Measurements from ENCODE around the gene PARVA. TPM values are rescaled to one million over a fixed set of nuclear protein-coding genes. Genes with fewer than 3 reads are reported as not detected.

The PARVA gene
- total RNA-seq, 2 donors from 2014 or later, result 32.0 to 33.7 TPM

- Histone ChIP-seq H3K9me3 (no peaks in the 10 kb centered on the region), H3K27me3 (no peaks in the 10 kb centered on the region), H3K27ac (no peak overlapping the region), H3K4me1 (peaks cover 10% of the 10 kb centered on the region), H3K36me3 (replicated peaks in 1 of 2; ENCODE audit: insufficient read depth in 1 of 2, low read depth in 2 of 2) (peaks cover 0 to 3% of the 10 kb centered on the region in 2 donors), H3K4me3 (no peak overlapping the region)
- TF ChIP-seq POLR2A (IDR thresholded peaks at IDR 0.05), result no peak
- TF ChIP-seq, protein P1, sequence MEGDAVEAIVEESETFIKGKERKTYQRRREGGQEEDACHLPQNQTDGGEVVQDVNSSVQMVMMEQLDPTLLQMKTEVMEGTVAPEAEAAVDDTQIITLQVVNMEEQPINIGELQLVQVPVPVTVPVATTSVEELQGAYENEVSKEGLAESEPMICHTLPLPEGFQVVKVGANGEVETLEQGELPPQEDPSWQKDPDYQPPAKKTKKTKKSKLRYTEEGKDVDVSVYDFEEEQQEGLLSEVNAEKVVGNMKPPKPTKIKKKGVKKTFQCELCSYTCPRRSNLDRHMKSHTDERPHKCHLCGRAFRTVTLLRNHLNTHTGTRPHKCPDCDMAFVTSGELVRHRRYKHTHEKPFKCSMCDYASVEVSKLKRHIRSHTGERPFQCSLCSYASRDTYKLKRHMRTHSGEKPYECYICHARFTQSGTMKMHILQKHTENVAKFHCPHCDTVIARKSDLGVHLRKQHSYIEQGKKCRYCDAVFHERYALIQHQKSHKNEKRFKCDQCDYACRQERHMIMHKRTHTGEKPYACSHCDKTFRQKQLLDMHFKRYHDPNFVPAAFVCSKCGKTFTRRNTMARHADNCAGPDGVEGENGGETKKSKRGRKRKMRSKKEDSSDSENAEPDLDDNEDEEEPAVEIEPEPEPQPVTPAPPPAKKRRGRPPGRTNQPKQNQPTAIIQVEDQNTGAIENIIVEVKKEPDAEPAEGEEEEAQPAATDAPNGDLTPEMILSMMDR (IDR thresholded peaks at IDR 0.05), result no peak
- no peak for ATAC-seq
- 67 to 68% methylated on average over 3 of the region's 3 CpGs for WGBS, 2 donors
- intact Hi-C loops (cut with DNase I), result no loop called here
- DNase-seq, result no peak
Measured at GRCh38 chr11:12469451-12469850, 92.1 kb downstream of the PARVA start.

GRCh38 chr11:12470236-12470635 lies 92.9 kb downstream of the PARVA start:
- intact Hi-C loops (cut with DNase I), result no loop called here
- peaks cover 10% of the 10 kb centered on the region for H3K4me1 ChIP-seq
- no peak for ATAC-seq

DNA sequence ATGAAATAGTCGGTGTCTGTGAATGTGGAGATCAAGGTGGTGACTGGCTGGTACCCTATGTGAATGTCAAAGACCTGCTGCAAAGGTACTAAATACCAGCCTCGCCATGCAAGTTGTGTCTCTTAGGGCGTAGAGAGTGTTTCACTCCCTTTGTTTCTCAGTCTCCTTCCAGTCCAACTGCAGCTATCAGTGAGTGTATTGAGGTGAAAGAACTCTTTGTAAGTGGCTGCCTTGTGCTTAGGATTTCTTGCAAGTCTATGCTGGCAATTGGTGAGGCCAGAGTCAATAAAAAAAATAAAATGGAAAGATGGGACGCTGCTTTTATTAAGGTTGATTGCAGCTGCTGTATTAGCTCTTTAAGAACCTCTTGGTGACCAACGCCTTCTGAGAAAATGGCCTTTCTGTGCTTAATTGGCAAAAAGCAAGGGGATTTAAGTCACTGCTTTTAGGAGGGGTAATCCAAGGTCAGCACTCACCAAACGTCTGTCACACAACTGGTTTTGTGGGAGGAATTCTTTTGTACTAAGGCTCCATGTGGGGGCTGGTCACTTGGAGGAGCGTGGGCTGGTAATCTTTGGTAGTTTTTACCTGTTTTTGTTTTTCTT lies 95.1 kb downstream of the PARVA start:
- WGBS, 2 donors, result 67 to 70% methylated on average over 7 of the region's 7 CpGs
- TF ChIP-seq, protein P1 (IDR thresholded peaks at IDR 0.05), result no peak
- TF ChIP-seq POLR2A (IDR thresholded peaks at IDR 0.05), result no peak
- Histone ChIP-seq H3K4me3 (no peak overlapping the region), H3K27me3 (no peaks in the 10 kb centered on the region), H3K9me3 (no peaks in the 10 kb centered on the region), H3K27ac (no peak overlapping the region), H3K4me1 (peaks cover 9% of the 10 kb centered on the region), H3K36me3 (replicated peaks in 1 of 2; ENCODE audit: insufficient read depth in 1 of 2, low read depth in 2 of 2) (peaks cover 0 to 10% of the 10 kb centered on the region in 2 donors)
- intact Hi-C loops (cut with DNase I), result no loop called here
- ATAC-seq, result no peak
- DNase-seq, result no peak

More at GRCh38 chr11:12470236-12470635, 92.9 kb downstream of the PARVA start:
- 70 to 75% methylated on average over 2 of the region's 2 CpGs for WGBS, 2 donors
- no peaks in the 10 kb centered on the region for H3K27me3 ChIP-seq
- DNase-seq, result no peak
- TF ChIP-seq, protein P1 (IDR thresholded peaks at IDR 0.05), result no peak
- no peak for TF ChIP-seq POLR2A (IDR thresholded peaks at IDR 0.05)
- H3K9me3 ChIP-seq, result no peaks in the 10 kb centered on the region
- H3K27ac ChIP-seq, result no peak overlapping the region
- peaks cover 0 to 8% of the 10 kb centered on the region in 2 donors for H3K36me3 ChIP-seq (replicated peaks in 1 of 2; ENCODE audit: insufficient read depth in 1 of 2, low read depth in 2 of 2)
- H3K4me3 ChIP-seq, result no peak overlapping the region

DNA sequence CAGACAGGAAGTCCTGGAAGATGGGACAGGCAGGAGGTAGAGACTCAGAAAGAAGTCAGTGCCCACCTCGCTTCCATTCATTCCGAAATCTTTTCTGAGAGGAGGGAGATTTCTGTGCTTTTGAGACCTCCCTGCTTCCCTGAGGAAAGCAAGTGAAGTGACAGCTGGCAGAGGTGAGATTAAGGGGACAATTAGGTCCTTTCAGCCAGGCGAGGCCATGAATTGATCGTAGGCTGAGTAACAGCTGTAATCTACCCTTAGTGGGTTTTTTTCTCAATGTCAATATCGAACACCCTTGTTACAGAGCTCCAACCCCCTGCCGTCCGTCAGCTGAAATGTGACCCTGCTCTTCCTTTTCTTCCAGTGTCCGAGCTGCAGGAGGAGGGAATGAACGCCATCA lies 96.0 kb downstream of the PARVA start:
- 84 to 87% methylated on average over 9 of the region's 9 CpGs for WGBS, 2 donors
- peaks cover 6% of the 10 kb centered on the region for H3K4me1 ChIP-seq
- TF ChIP-seq, protein P1 (IDR thresholded peaks at IDR 0.05), result no peak
- no peak for TF ChIP-seq POLR2A (IDR thresholded peaks at IDR 0.05)
- no peaks in the 10 kb centered on the region for H3K27me3 ChIP-seq
- no peak overlapping the region for H3K27ac ChIP-seq
- ATAC-seq (no peak), DNase-seq (no peak)
- H3K4me3 ChIP-seq, result no peak overlapping the region
- peaks cover 0 to 10% of the 10 kb centered on the region in 2 donors for H3K36me3 ChIP-seq (replicated peaks in 1 of 2; ENCODE audit: insufficient read depth in 1 of 2, low read depth in 2 of 2)
- H3K9me3 ChIP-seq, result no peaks in the 10 kb centered on the region
- intact Hi-C loops (cut with DNase I), result no loop called here

GRCh38 chr11:12474871-12475270 lies 97.5 kb downstream of the PARVA start:
- H3K27ac ChIP-seq, result no peak overlapping the region
- 93 to 95% methylated on average over 4 to 6 of the region's 7 CpGs for WGBS, 2 donors
- H3K36me3 ChIP-seq (replicated peaks in 1 of 2; ENCODE audit: insufficient read depth in 1 of 2, low read depth in 2 of 2), result peaks cover 0 to 17% of the 10 kb centered on the region in 2 donors
- H3K4me1 ChIP-seq, result peaks cover 6% of the 10 kb centered on the region
- TF ChIP-seq, protein P1 (IDR thresholded peaks at IDR 0.05), result no peak
- TF ChIP-seq POLR2A (IDR thresholded peaks at IDR 0.05), result no peak
- H3K9me3 ChIP-seq, result no peaks in the 10 kb centered on the region
- no peak for DNase-seq
- H3K4me3 ChIP-seq, result no peak overlapping the region
- no peaks in the 10 kb centered on the region for H3K27me3 ChIP-seq
- ATAC-seq, result no peak
- intact Hi-C loops (cut with DNase I), result no loop called here

Data from body of pancreas (tissue), 4 donors.